ENCODE results near the gene ZFP3. TPM values are rescaled to one million over a fixed set of nuclear protein-coding genes. Genes with fewer than 3 reads are reported as not detected.
"Not testable (repeated sequence)": the region's sequence is repeated elsewhere in the genome, so short reads cannot be mapped to it uniquely, and the experiment has no call there.

ZFP3 gene
- polyA plus RNA-seq (ENCODE audit: insufficient read length in 12 of 12), result 10 to 100 TPM in 10 of 12 donors, 1 to 10 TPM in 1, not detected in 1; 7.8 to 16.5 (median 12.3) TPM
- long read RNA-seq, donor 1, full-length matches to known transcripts, result 2 of 2 reads
- long read RNA-seq, donor 1, partial matches to known transcripts, result 0 of 2 reads
- long read RNA-seq, donor 1, other reads (novel, unspliced or antisense), result 0 of 2 reads
- long read RNA-seq, donor 2, full-length matches to known transcripts, result 6 of 35 reads
- long read RNA-seq, donor 2, partial matches to known transcripts, result 29 of 35 reads
- long read RNA-seq, donor 2, other reads (novel, unspliced or antisense), result 0 of 35 reads
- long read RNA-seq, donor 3, full-length matches to known transcripts, result 5 of 5 reads
- long read RNA-seq, donor 3, partial matches to known transcripts, result 0 of 5 reads
- long read RNA-seq, donor 3, other reads (novel, unspliced or antisense), result 0 of 5 reads
- long read RNA-seq, donor 4, full-length matches to known transcripts, result 3 of 3 reads
- long read RNA-seq, donor 4, partial matches to known transcripts, result 0 of 3 reads
- long read RNA-seq, donor 4, other reads (novel, unspliced or antisense), result 0 of 3 reads
- long read RNA-seq, donor 5, full-length matches to known transcripts, result 8 of 8 reads
- long read RNA-seq, donor 5, partial matches to known transcripts, result 0 of 8 reads
- long read RNA-seq, donor 5, other reads (novel, unspliced or antisense), result 0 of 8 reads
- long read RNA-seq, donor 6, full-length matches to known transcripts, result 2 of 2 reads
- long read RNA-seq, donor 6, partial matches to known transcripts, result 0 of 2 reads
- long read RNA-seq, donor 6, other reads (novel, unspliced or antisense), result 0 of 2 reads
- long read RNA-seq, donor 7, full-length matches to known transcripts, result 5 of 5 reads
- long read RNA-seq, donor 7, partial matches to known transcripts, result 0 of 5 reads
- long read RNA-seq, donor 7, other reads (novel, unspliced or antisense), result 0 of 5 reads
- long read RNA-seq, donor 8, full-length matches to known transcripts, result 6 of 6 reads
- long read RNA-seq, donor 8, partial matches to known transcripts, result 0 of 6 reads
- long read RNA-seq, donor 8, other reads (novel, unspliced or antisense), result 0 of 6 reads
- long read RNA-seq, donor 9, result 0 reads
- long read RNA-seq, donor 10, full-length matches to known transcripts, result 5 of 5 reads
- long read RNA-seq, donor 10, partial matches to known transcripts, result 0 of 5 reads
- long read RNA-seq, donor 10, other reads (novel, unspliced or antisense), result 0 of 5 reads
- long read RNA-seq, donor 11, full-length matches to known transcripts, result 5 of 5 reads
- long read RNA-seq, donor 11, partial matches to known transcripts, result 0 of 5 reads
- long read RNA-seq, donor 11, other reads (novel, unspliced or antisense), result 0 of 5 reads

DNA sequence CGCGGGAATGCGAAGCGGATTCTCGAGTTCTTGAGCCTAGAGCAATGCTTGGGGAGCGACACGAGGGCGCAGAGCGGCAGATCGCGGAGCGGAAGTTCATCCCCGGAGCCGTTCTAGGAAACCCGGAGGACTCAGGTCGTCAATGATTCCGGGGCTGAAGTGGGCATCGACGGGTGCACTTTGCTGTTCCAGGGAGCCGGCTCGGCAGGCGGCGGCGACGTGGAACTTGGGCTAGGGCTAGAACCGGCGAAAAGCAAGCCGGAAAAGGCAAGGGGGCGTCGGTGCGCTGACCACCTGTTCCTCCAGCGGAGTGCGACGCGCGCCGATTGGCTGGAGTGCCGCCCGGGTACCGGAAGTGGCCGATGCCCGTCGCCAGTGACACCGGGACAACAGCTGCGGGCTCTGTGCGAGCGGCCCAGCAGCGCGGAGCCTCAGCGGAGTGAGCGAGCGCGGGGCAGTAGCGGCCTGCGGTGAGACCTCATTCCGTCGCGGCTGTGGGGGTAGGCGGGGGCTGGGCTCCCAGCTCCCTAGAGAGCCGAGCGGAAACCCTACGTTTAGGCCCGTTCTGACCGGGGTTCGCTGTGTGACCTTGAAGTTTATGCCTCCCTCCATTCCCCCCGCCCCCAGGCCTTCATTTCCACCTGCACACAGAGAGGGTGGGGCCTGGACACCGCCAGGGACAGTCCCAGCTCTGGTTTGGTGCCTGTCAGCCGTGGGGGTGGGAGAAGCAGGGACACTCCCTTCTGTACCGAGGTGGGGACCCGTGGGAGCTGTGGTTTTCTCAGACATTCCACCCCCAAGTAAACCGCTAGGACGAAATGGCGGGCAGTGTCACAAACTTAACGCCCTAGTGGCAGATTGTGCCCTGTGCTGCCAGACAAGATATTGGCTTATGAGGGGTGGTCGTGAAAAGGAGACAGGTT, at the start of gene ZFP3:
Gene ZFP3, plus strand, starts transcription at position 362 of the 923 bp plus-strand sequence. CDS start 13,038 bp downstream, outside the sequence.
- peak; percentile 85 for DNase-seq

GRCh38 chr17:5030168-5030567, 48.1 kb upstream of the ZFP3 start:
- DNase-seq, result not testable (repeated sequence)

GRCh38 chr17:5031365-5032082, 46.7 kb upstream of the ZFP3 start:
- peak; percentile 85 for DNase-seq

GRCh38 chr17:5032865-5033264, 45.4 kb upstream of the ZFP3 start:
- DNase-seq, result no peak

- no peak for DNase-seq
Measured at GRCh38 chr17:5033352-5034015, 44.8 kb upstream of the ZFP3 start.

GRCh38 chr17:5034063-5034462, 44.2 kb upstream of the ZFP3 start:
- no peak for DNase-seq

GRCh38 chr17:5034651-5035050, 43.6 kb upstream of the ZFP3 start:
- DNase-seq, result no peak

GRCh38 chr17:5035315-5035714, 43.0 kb upstream of the ZFP3 start, which contains the start of gene SLC52A1:
Gene SLC52A1 (minus strand): TSS chr17:5035426. CDS start chr17:5034606, 820 bp downstream.
- DNase-seq, result no peak

DNA sequence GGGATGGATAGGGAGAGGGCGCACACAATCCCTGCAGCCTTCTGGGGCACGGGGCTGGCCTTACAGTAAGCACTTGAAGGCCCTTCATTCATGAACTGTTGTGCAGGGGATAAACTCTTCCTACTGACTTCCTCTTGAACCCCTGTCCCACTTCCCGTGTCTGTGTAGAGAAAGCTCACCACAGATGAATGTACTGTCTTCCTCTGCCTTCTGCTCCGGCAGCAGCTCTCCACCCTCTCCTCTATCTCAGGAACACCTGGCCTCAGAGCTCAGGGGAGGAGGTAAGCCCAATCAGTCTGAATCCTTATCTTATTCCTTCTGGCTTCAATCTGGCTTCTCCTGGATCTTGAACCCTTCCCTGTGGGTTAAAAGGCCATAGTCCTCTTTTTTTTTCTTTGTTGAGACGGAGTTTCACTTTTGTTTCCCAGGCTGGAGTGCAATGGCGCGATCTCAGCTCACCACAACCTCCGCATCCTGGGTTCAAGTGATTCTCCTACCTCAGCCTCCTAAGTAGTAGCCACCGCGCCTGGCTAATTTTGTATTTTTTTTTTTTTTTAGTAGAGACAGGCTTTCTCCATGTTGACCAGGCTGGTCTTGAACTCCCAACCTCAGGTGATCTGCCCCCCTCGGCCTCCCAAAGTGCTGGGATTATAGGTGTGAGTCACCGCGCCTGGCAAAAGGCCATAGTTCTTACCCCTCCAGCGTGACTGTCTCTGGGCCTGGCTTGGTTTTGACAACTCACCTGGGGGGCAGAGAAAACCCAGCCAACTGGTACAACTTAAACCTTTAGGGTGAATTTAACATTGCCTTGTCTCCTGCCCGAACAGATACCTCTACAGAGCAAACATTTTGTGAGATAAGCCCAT, 35.9 kb upstream of the ZFP3 start:
- no peak for DNase-seq

DNA sequence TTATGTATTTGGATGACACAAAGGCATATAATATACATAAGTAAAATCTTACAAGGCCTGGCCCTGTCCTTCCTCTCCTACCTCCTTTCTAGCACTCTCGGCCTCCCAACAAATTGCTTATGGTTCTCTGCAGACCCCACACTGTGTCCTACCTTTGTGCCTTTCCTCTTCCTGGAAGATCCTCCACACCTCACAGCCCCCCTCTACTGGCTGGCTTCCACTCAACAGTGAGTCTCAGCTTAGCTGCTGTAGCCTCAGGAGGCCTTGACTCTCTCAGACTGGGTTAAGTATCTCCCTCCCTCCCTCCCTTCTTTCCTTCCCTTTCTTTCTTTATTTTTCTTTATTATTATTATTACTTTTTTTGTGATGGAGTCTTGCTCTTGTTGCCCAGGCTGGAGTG, 34.7 kb upstream of the ZFP3 start:
- DNase-seq, result no peak

DNA sequence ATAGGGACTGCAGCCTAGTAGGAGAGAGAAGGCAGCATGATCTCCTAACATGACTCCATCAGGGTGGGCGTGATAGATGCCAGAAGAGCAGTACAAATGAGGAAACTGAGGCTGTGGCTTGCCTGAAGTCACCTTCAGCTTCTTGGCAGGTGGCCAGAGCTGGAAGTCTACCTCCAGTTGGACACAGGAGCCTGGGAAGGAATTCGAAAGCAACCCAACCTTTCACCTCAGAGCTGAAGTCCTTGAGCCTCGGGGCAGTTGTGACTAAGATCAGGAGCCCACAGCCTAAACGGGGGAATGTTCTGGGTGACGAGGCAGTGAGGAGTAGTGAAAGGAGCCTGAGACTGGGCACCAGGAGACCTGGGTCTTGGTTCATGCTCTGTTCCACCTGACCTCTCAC, 33.6 kb upstream of the ZFP3 start:
- DNase-seq, result no peak

DNA sequence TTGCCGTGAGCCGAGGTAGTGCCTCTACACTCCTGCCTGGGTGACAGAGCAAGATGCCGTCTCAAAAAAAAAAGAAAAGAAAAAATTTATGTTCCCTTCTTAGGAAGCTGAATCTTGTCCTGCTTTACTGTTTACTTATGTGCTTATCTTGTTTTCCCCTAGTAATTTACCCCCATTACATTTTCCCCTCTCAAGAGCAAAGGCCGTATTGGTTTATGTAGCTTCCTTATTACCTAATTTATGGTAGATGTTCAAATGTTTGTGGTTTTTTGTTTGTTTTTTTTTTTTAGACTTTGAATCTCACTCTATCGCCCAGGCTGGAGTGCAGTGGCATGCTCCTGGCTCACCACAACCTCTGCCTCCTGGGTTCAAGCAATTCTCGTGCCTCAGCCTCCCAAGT, 32.8 kb upstream of the ZFP3 start:
- DNase-seq, result no peak

DNA sequence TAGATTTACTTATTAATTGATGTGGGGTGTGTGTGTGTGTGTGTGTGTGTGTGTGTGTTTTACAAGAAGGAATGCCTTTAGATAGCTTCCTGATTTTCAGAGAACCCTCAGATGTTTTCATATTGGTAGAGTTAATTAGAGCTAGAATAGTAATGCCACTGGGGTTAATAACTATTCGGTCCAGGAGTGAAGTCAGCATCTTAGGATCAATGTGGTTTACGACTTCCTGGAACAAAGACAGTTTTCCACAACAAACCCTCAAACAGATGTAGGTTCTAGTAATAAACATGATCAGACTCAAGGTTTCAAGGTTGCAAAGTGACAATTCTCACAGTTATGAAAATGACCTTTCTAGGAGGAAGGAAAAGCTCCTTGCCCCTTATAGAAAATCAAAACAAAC, 30.8 kb upstream of the ZFP3 start:
- peak; percentile 51 for DNase-seq

DNA sequence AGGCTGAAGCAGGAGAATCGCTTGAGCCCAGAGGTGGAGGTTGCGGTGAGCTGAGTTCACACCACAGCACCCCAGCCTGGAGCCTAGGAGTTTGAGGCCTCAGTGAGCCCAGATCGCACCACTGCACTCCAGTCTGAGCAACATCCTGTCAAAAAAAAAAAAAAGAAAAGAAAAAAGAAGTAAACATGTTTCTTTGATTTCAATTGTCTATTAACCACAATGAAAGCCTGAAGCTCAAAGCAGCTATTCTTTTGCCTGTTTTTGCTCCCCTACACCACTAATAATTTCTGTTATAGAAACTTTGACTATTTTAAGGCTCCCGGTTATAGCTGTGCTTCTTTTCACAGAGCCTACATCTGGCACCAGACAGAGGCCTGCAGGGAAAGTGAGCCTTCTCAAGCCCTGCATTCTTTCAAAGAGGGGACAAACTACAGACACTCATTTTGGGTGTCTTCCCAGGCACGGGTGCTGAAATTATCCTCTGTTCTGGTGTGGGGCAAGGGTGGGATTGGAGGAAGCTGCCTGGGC, 28.9 kb upstream of the ZFP3 start:
- DNase-seq, result no peak

DNA sequence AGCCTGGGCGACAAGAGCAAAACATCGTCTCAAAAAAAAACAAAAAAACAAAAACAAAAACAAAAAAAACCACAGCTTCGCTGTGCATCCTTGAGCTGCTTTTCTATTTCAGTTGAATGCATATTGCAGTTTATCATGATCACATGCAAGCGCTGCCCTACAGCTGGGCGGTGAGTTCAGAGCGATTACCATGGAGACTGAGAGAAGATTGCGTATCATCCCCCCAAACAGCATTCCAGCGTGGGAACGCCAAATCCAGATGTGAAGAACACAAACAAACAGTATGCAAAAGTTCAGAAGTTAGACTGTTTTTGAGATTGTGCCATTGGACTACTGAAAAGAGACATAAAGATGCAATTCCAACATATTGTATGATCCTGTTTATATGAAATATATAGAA, 28.0 kb upstream of the ZFP3 start:
- DNase-seq, result peak; percentile 58

- DNase-seq, result no peak
Measured at GRCh38 chr17:5055543-5055942, 22.7 kb upstream of the ZFP3 start.

DNA sequence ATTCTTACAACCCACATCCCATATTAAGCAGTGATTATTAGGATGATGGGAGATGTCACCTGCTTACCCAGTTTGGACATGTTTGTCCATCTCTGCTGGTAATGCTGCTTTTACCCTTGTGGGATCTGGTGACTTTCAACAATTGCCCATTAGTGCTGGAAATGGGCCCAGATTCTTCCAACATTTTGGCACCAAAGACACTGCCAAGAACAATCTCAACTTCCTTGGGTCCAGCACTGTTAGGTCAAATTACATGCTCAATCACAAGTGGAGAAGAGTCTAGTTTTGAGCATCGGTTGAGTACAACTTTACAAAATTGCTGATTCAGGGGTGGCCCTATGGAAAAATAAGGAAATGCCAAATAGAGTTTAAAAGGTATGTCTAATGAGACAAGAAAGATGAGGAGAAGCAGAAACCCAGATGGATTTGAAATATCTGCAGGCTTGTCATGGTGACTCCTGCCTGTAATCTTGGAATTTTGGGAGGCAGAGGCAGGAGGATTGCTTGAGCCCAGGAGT, 13.0 kb upstream of the ZFP3 start:
- DNase-seq, result no peak

DNA sequence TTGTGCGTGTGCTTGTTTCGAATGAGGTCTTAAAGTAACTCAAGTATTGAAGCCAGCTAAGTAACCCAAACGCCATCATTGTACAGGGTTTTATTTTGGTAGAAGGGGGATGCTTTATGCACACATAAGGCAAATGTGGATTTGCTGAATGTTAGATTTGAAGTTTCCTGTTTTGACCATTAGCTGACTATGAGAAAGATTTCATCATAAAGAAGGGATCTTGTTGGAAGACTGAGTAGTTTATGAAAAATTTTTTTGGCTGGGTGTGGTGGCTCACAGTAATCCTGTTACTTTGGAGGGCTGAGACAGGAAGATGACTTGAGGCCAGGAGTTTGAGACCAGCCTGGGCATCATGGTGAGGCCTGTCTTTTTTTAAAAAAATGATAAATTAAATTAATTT, 10.0 kb upstream of the ZFP3 start:
- DNase-seq, result no peak

Data from muscle of arm (tissue), 14 donors.